K562 (cell line): ENCODE data around the gene HTT-AS. TPM values are rescaled to one million over a fixed set of nuclear protein-coding genes. Genes with fewer than 3 reads are reported as not detected.
A peak's percentile ranks its signal among the peaks of the same experiment; 100 is the strongest.

Source experiments
- POLR2A ChIP-seq: fragments of 450-650 bp; conservative IDR thresholded peaks from 2 replicates; pipeline ENCODE4 v1.6.1; 2016
- PRDM10 ChIP-seq: fragments of 450-650 bp; IDR thresholded peaks from 2 replicates; pipeline ENCODE4 v1.6.1; 2018; ENCODE audit not compliant: partially characterized antibody
- ZNF324 ChIP-seq: fragments of 250-450 bp; sonication (Bioruptor Pico); IDR thresholded peaks from 2 replicates; pipeline ENCODE4 v1.4.0; 2020; ENCODE audit warnings: mild to moderate bottlenecking
- polyA plus RNA-seq, 8 experiments: library from polyadenylated mRNA; depleted of rRNA in 4 of 8; stranded (reverse) in 5 of 8; unstranded in 3 of 8; fragments of >200 nt; fragmentation: Nextera tagmentation in 2 of 8; fragmentation: Illumina TruSeq in 1 of 8; extraction: Ambion mirVana in 2 of 8; extraction: Trizol in 1 of 8; gene quantifications; 2 replicates each; pipeline versions ENCODE4 v1.2.1 to v1.2.3, GENCODE V29; 2011 to 2014; ENCODE audit warnings: inconsistent platforms in 1 of 8, missing spikeins in 1 of 8
- total RNA-seq, 7 experiments: library from RNA; depleted of rRNA in 6 of 7; stranded (reverse); fragments of >200 nt in 6 of 7; fragmentation: Illumina TruSeq in 2 of 7; extraction: Trizol in 2 of 7; gene quantifications; 2 replicates each; pipeline versions ENCODE4 v1.2.1 to v1.2.3, GENCODE V29; 2011 to 2021; ENCODE audit warnings: low replicate concordance in 1 of 7
- TF ChIP-seq, protein P1 (sequence below): fragments of 450-650 bp; IDR thresholded peaks from 2 replicates; pipeline ENCODE4 v1.6.1; 2014; ENCODE audit warnings: low read depth, mild to moderate bottlenecking, moderate library complexity, borderline replicate concordance
- TF ChIP-seq, protein P2 (sequence below): IDR thresholded peaks from 2 replicates; pipeline ENCODE4 v1.6.1; 2011; ENCODE audit warnings: borderline replicate concordance, low read depth, mild to moderate bottlenecking, moderate library complexity, low read length; ENCODE audit not compliant: insufficient read depth, poor library complexity, severe bottlenecking

The HTT-AS gene
- total and polyA plus RNA-seq, 9 of the 15 experiments (the other 6 are each of a cell fraction or from before 2014, with no cell fraction given) = not detected

GRCh38 chr4:3073158-3074077, 920 bp downstream of the HTT-AS start (continued):
- TF ChIP-seq PRDM10 = peak; percentile 16
- TF ChIP-seq, protein P1, sequence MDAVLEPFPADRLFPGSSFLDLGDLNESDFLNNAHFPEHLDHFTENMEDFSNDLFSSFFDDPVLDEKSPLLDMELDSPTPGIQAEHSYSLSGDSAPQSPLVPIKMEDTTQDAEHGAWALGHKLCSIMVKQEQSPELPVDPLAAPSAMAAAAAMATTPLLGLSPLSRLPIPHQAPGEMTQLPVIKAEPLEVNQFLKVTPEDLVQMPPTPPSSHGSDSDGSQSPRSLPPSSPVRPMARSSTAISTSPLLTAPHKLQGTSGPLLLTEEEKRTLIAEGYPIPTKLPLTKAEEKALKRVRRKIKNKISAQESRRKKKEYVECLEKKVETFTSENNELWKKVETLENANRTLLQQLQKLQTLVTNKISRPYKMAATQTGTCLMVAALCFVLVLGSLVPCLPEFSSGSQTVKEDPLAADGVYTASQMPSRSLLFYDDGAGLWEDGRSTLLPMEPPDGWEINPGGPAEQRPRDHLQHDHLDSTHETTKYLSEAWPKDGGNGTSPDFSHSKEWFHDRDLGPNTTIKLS = no peak
- peak; percentile 44; the same call in 1 of the 2 replicates for TF ChIP-seq POLR2A
- TF ChIP-seq, protein P2, sequence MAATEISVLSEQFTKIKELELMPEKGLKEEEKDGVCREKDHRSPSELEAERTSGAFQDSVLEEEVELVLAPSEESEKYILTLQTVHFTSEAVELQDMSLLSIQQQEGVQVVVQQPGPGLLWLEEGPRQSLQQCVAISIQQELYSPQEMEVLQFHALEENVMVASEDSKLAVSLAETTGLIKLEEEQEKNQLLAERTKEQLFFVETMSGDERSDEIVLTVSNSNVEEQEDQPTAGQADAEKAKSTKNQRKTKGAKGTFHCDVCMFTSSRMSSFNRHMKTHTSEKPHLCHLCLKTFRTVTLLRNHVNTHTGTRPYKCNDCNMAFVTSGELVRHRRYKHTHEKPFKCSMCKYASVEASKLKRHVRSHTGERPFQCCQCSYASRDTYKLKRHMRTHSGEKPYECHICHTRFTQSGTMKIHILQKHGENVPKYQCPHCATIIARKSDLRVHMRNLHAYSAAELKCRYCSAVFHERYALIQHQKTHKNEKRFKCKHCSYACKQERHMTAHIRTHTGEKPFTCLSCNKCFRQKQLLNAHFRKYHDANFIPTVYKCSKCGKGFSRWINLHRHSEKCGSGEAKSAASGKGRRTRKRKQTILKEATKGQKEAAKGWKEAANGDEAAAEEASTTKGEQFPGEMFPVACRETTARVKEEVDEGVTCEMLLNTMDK = peak; percentile 93
- no peak for TF ChIP-seq ZNF324 (CRISPR knock-in tag)
